ENCODE data around the gene MEX3B. TPM values are rescaled to one million over a fixed set of nuclear protein-coding genes. Genes with fewer than 3 reads are reported as not detected.
A peak's percentile ranks its signal among the peaks of the same experiment; 100 is the strongest.

Gene MEX3B
- under 1 TPM; 0.51 to 0.75 TPM for total RNA-seq

- H3K36me3 Mint-ChIP-seq = no peaks in the 10 kb centered on the region
- POLR2A ChIA-PET = interaction anchor here (0.6 to 1.3 kb wide), 2 partner anchors 217 to 752 kb away, joined by 4 to 5 read pairs; partner anchors contain the start of genes EFL1 and SAXO2
Observed at GRCh38 chr15:82045892-82046665, at the start of gene MEX3B. Gene MEX3B (minus strand): TSS chr15:82046018. CDS start chr15:82045705, 313 bp downstream.

GRCh38 chr15:82093774-82094211, 48.0 kb upstream of the MEX3B start:
- POLR2A ChIA-PET = no interaction called here

More at GRCh38 chr15:82045892-82046665, at the start of gene MEX3B:
- Mint-ChIP-seq H3K27ac (peak within 1 kb of the TSS; percentile 73), H3K4me3 (peak within 1 kb of the TSS; percentile 91), H3K9me3 (no peaks in the 10 kb centered on the region), H3K27me3 (peaks cover 38% of the 10 kb centered on the region), H3K4me1 (peaks cover 12% of the 10 kb centered on the region)
- DNase-seq (peak; percentile 84), ATAC-seq (ENCODE audit: low read depth) (peak; percentile 79)

DNA sequence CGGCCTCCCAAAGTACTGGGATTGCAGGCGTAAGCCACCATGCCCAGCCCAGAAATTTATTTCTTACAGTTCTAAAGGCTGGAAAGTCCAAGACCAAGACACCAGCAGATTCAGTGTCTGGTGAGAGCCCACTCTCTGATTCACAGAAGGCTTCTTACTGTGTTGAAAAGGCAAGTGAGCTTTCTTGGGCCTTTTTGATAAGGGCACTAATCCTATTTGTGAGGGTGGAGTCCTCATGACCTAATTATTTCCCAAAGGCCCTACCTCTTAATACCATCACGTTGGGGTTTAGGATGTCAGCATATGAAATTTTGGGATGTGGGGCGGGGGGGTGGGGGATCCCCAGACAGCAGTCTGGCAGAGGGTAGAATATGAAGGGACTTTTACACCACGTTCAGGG, 47.5 kb upstream of the MEX3B start:
- Mint-ChIP-seq H3K36me3 (no peaks in the 10 kb centered on the region), H3K27ac (no peak overlapping the region), H3K27me3 (peaks cover 2% of the 10 kb centered on the region), H3K4me3 (no peak overlapping the region), H3K4me1 (no peaks in the 10 kb centered on the region), H3K9me3 (no peaks in the 10 kb centered on the region)
- ATAC-seq (ENCODE audit: low read depth) (no peak), DNase-seq (no peak)
- POLR2A ChIA-PET = no interaction called here

More at GRCh38 chr15:82093774-82094211, 48.0 kb upstream of the MEX3B start:
- DNase-seq (no peak), ATAC-seq (ENCODE audit: low read depth) (no peak)
- H3K4me3 Mint-ChIP-seq = no peak overlapping the region
- no peak overlapping the region for H3K27ac Mint-ChIP-seq
- H3K27me3 Mint-ChIP-seq = peaks cover 2% of the 10 kb centered on the region
- no peaks in the 10 kb centered on the region for H3K9me3 Mint-ChIP-seq
- H3K4me1 Mint-ChIP-seq = no peaks in the 10 kb centered on the region
- no peaks in the 10 kb centered on the region for H3K36me3 Mint-ChIP-seq

- no peak overlapping the region for H3K4me3 Mint-ChIP-seq
- H3K36me3 Mint-ChIP-seq = no peaks in the 10 kb centered on the region
- H3K27ac Mint-ChIP-seq = no peak overlapping the region
- DNase-seq (no peak), ATAC-seq (ENCODE audit: low read depth) (no peak)
- POLR2A ChIA-PET = no interaction called here
- H3K9me3 Mint-ChIP-seq = no peaks in the 10 kb centered on the region
- peaks cover 3% of the 10 kb centered on the region for H3K27me3 Mint-ChIP-seq
- no peaks in the 10 kb centered on the region for H3K4me1 Mint-ChIP-seq
Observed at GRCh38 chr15:82091636-82092140, 45.9 kb upstream of the MEX3B start.

DNA sequence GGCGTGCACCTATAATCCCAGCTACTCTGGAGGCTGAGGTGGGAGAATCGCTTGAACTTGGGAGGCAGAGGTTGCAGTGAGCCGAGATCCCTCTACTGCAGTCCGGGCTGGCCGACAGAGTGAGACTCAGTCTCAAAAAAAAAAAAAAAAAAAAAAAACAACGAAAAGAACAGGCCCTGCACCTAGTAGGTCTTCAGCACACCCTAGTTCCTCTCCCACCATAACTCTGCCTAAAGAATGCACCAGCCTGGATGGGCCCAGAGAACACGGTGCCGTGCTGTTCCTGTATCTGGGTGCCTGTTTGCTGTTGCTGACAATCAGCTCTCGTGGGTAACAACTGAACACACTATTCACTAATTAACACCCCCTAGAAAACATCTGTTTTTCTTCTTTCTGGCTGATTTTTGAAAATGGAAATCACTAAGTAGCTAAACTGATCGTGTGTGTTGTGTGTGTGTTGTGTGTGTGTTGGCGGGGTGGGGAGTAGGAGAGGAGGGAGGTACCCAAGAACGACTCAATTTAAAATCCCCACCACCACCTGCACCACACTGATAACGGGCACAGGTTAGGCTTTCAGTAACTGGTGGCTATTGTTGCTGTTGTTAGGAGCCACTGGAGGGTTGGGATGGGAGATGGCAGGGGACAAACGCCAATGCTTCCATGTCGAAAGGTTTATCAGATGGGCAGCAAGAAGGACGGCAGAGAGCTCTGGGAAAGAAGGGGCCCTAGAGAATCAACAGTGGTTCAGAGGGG, 40.6 kb upstream of the MEX3B start:
- no peak overlapping the region for H3K27ac Mint-ChIP-seq
- H3K4me1 Mint-ChIP-seq = no peaks in the 10 kb centered on the region
- no peaks in the 10 kb centered on the region for H3K9me3 Mint-ChIP-seq
- no peak overlapping the region for H3K4me3 Mint-ChIP-seq
- H3K36me3 Mint-ChIP-seq = no peaks in the 10 kb centered on the region
- no peak for ATAC-seq (ENCODE audit: low read depth)
- peaks cover 2% of the 10 kb centered on the region for H3K27me3 Mint-ChIP-seq
- DNase-seq = no peak
- POLR2A ChIA-PET = no interaction called here

DNA sequence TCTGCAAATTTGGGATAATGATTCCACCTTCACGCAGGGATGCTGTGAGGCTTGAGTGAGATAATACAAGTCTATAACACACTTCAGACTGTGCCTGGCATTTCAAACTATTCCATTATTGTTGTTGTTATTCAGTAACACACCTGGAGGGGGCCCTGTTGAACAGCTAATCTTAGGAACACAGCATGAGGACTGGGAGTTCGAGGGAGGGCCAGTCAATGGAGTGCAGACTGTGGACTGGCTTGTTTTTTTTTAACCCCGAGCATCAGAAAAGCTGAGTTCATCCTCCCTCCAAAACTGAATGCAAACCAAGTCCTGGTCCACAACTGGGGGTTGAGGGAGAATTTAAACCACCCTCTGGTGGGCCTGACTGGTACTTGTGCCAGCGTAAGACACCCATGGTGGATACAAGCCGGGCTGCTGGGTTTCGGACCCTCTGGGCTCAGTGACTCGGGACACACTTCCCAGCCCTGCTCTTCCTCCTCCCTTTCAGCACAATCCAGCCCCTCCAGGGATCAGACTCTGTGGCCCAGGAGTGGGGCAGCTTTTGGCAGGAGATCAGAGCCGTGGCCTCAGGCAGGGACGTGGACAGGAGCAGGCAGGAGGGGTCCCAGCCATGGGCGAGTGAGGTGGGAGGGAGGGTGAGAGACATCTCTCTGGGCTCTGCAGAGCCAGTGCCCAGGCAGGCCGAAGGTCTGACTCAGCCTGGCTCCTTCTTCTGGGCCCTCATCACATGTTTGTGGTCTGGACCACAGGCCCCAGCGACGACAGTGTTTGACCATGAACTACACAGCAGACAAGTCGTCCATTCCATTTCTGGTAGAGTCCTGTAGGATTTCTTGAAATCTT, 36.3 kb upstream of the MEX3B start:
- ATAC-seq (ENCODE audit: low read depth) (no peak), DNase-seq (no peak)
- Mint-ChIP-seq H3K27me3 (peaks cover 5% of the 10 kb centered on the region), H3K27ac (no peak overlapping the region), H3K4me1 (no peaks in the 10 kb centered on the region), H3K4me3 (no peak overlapping the region), H3K36me3 (no peaks in the 10 kb centered on the region), H3K9me3 (no peaks in the 10 kb centered on the region)
- POLR2A ChIA-PET = no interaction called here

GRCh38 chr15:82080774-82081173, 35.0 kb upstream of the MEX3B start:
- H3K9me3 Mint-ChIP-seq = no peaks in the 10 kb centered on the region
- DNase-seq (no peak), ATAC-seq (ENCODE audit: low read depth) (no peak)
- no peak overlapping the region for H3K4me3 Mint-ChIP-seq
- H3K27me3 Mint-ChIP-seq = peaks cover 3% of the 10 kb centered on the region
- no peaks in the 10 kb centered on the region for H3K4me1 Mint-ChIP-seq
- no peaks in the 10 kb centered on the region for H3K36me3 Mint-ChIP-seq
- POLR2A ChIA-PET = no interaction called here
- H3K27ac Mint-ChIP-seq = no peak overlapping the region

- Mint-ChIP-seq H3K27me3 (peaks cover 4% of the 10 kb centered on the region), H3K4me3 (no peak overlapping the region), H3K27ac (no peak overlapping the region), H3K4me1 (no peaks in the 10 kb centered on the region), H3K36me3 (no peaks in the 10 kb centered on the region), H3K9me3 (no peaks in the 10 kb centered on the region)
- ATAC-seq (ENCODE audit: low read depth) (no peak), DNase-seq (no peak)
- POLR2A ChIA-PET = no interaction called here
Observed at GRCh38 chr15:82079736-82080135, 33.9 kb upstream of the MEX3B start.

GRCh38 chr15:82074610-82075009, 28.8 kb upstream of the MEX3B start:
- H3K9me3 Mint-ChIP-seq = no peaks in the 10 kb centered on the region
- H3K27ac Mint-ChIP-seq = no peak overlapping the region
- H3K27me3 Mint-ChIP-seq = peaks cover 6% of the 10 kb centered on the region
- H3K36me3 Mint-ChIP-seq = no peaks in the 10 kb centered on the region
- H3K4me3 Mint-ChIP-seq = no peak overlapping the region
- DNase-seq (no peak), ATAC-seq (ENCODE audit: low read depth) (no peak)
- POLR2A ChIA-PET = no interaction called here
- H3K4me1 Mint-ChIP-seq = no peaks in the 10 kb centered on the region

GRCh38 chr15:82072926-82073537, 27.2 kb upstream of the MEX3B start:
- no peak overlapping the region for H3K27ac Mint-ChIP-seq
- no peaks in the 10 kb centered on the region for H3K4me1 Mint-ChIP-seq
- no peak for ATAC-seq (ENCODE audit: low read depth)
- DNase-seq = no peak
- H3K36me3 Mint-ChIP-seq = no peaks in the 10 kb centered on the region
- no peak overlapping the region for H3K4me3 Mint-ChIP-seq
- peaks cover 6% of the 10 kb centered on the region for H3K27me3 Mint-ChIP-seq
- H3K9me3 Mint-ChIP-seq = no peaks in the 10 kb centered on the region
- POLR2A ChIA-PET = no interaction called here

- no peak overlapping the region for H3K4me3 Mint-ChIP-seq
- no peak overlapping the region for H3K27ac Mint-ChIP-seq
- no peaks in the 10 kb centered on the region for H3K36me3 Mint-ChIP-seq
- ATAC-seq (ENCODE audit: low read depth) (no peak), DNase-seq (no peak)
- POLR2A ChIA-PET = no interaction called here
- peaks cover 2% of the 10 kb centered on the region for H3K4me1 Mint-ChIP-seq
- H3K27me3 Mint-ChIP-seq = peaks cover 27% of the 10 kb centered on the region
- H3K9me3 Mint-ChIP-seq = no peaks in the 10 kb centered on the region
Observed at GRCh38 chr15:82066455-82066854, 20.6 kb upstream of the MEX3B start.

DNA sequence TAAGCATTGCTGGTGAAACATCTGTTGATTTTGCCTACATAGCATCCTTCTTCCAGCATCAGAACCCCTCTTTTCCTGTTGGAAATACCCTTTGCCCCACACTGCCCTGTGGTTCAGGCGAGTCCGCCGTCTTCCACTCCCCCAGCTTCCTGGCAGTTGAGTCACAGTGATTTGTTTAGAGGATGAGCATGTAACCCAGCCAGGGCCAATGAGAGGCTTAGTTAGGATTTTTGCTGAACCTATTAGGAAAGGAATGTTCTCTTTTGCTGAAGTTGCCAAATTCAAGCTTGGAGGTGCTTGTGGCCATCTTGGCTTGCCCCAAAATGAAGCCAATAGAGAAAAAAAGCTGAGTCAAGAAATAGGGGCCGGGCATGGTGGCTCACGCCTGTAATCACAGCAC, 19.0 kb upstream of the MEX3B start:
- Mint-ChIP-seq H3K27ac (no peak overlapping the region), H3K9me3 (no peaks in the 10 kb centered on the region), H3K4me1 (peaks cover 2% of the 10 kb centered on the region), H3K27me3 (peaks cover 36% of the 10 kb centered on the region), H3K36me3 (no peaks in the 10 kb centered on the region), H3K4me3 (no peak overlapping the region)
- no peak for ATAC-seq (ENCODE audit: low read depth)
- DNase-seq = no peak
- POLR2A ChIA-PET = no interaction called here
